ENCODE data around the gene GPR17. TPM values are rescaled to one million over a fixed set of nuclear protein-coding genes. Genes with fewer than 3 reads are reported as not detected.

Gene GPR17
- total RNA-seq, 1 experiment from 2014 or later: 0.35 TPM

GRCh38 chr2:127683056-127683455, 37.1 kb downstream of the GPR17 start:
- Histone ChIP-seq H2AFZ (ENCODE audit: low read length) (no peak overlapping the region), H3K4ac (ENCODE audit: low read depth, low read length) (no peak overlapping the region), H3K79me2 (ENCODE audit: insufficient read depth, low read length) (no peaks in the 10 kb centered on the region), H3K23ac (ENCODE audit: insufficient read length, low read depth, low read length) (no peak overlapping the region), H3T11ph (ENCODE audit: low read length) (no peak overlapping the region), H3K56ac (ENCODE audit: insufficient read length, low read depth, low read length) (no peak overlapping the region), H3K14ac (ENCODE audit: insufficient read depth, low read length) (no peak overlapping the region), H3K23me2 (ENCODE audit: insufficient read length, low read depth, low read length, poor library complexity, severe bottlenecking) (no peaks in the 10 kb centered on the region), H3K79me1 (ENCODE audit: insufficient read depth, low read depth, low read length, poor library complexity, severe bottlenecking) (no peaks in the 10 kb centered on the region), H3K4me1 (ENCODE audit: insufficient read depth, low read length) (no peaks in the 10 kb centered on the region; the same call in 1 of the 2 replicates), H3K4me2 (ENCODE audit: insufficient read depth, insufficient read length, low read length) (no peak overlapping the region), H3K9ac (ENCODE audit: extremely low read depth, insufficient read length, low read length) (no peak overlapping the region), H2BK20ac (ENCODE audit: low read depth, low read length, poor library complexity, severe bottlenecking) (no peak overlapping the region), H4K20me1 (ENCODE audit: control insufficient read depth, insufficient read depth, insufficient read length) (no peaks in the 10 kb centered on the region), H4K8ac (replicated peaks; ENCODE audit: insufficient read length, low read depth, low read length) (no peak overlapping the region), H4K5ac (ENCODE audit: insufficient read length, low read depth, low read length) (no peak overlapping the region), H2BK5ac (ENCODE audit: insufficient read length, low read length) (no peak overlapping the region), H2BK120ac (ENCODE audit: low read depth, low read length, poor library complexity, severe bottlenecking) (no peak overlapping the region), H3K9me3 (ENCODE audit: control insufficient read depth, low read depth, low read length) (no peaks in the 10 kb centered on the region), H2BK15ac (ENCODE audit: low read depth, low read length) (no peak overlapping the region), H2AK5ac (ENCODE audit: insufficient read length, low read length) (no peak overlapping the region), H4K91ac (ENCODE audit: insufficient read length, low read depth, low read length) (no peak overlapping the region), H2BK12ac (ENCODE audit: insufficient read length, low read depth, low read length) (no peak overlapping the region), H3K27me3 (ENCODE audit: insufficient read depth, low read length) (no peaks in the 10 kb centered on the region), H3K27ac (ENCODE audit: insufficient read length, low read depth, low read length) (no peak overlapping the region), H3K18ac (ENCODE audit: insufficient read length, low read depth, low read length) (no peak overlapping the region)
- DNase-seq: no peak
- Mint-ChIP-seq H3K9me3 (peaks cover 2 to 3% of the 10 kb centered on the region in 2 experiments; a peak in 4 of 5 replicates), H3K27me3 (ENCODE audit: low read depth) (peaks cover 23% of the 10 kb centered on the region), H3K27ac (no peak overlapping the region), H3K4me1 (peaks cover 6 to 13% of the 10 kb centered on the region in 2 experiments), H3K4me3 (no peak overlapping the region), H3K36me3 (ENCODE audit: insufficient read depth in 1 of 3, low read depth in 3 of 3) (no peaks in the 10 kb centered on the region)
- TF ChIP-seq, protein P1, sequence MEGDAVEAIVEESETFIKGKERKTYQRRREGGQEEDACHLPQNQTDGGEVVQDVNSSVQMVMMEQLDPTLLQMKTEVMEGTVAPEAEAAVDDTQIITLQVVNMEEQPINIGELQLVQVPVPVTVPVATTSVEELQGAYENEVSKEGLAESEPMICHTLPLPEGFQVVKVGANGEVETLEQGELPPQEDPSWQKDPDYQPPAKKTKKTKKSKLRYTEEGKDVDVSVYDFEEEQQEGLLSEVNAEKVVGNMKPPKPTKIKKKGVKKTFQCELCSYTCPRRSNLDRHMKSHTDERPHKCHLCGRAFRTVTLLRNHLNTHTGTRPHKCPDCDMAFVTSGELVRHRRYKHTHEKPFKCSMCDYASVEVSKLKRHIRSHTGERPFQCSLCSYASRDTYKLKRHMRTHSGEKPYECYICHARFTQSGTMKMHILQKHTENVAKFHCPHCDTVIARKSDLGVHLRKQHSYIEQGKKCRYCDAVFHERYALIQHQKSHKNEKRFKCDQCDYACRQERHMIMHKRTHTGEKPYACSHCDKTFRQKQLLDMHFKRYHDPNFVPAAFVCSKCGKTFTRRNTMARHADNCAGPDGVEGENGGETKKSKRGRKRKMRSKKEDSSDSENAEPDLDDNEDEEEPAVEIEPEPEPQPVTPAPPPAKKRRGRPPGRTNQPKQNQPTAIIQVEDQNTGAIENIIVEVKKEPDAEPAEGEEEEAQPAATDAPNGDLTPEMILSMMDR (conservative IDR thresholded peaks at IDR 0.05): no peak

Data from H9 (cell line).